OCI-LY7 (cell line): Measurements from ENCODE around the gene CYP2D6. TPM values are rescaled to one million over a fixed set of nuclear protein-coding genes. Genes with fewer than 3 reads are reported as not detected.

Source experiments
- BruUV-seq: library from RNA; stranded (reverse); fragments of 400-500 nt; replicated peaks from 2 replicates; lab custom pipeline; 2021; lab: Mats Ljungman, UMichigan
- CTCF ChIA-PET: fragments of 300-600 bp; sonication (Branson Sonifier 250); formaldehyde crosslinking; loops from one replicate; lab custom pipeline; 2022; ENCODE audit warnings: antibody characterized with exemption; ENCODE audit not compliant: unreplicated experiment; lab: Charles Lee
- POLR2A ChIA-PET: fragments of 300-600 bp; sonication (Branson Sonifier 250); formaldehyde crosslinking; loops from one replicate; lab custom pipeline; 2022; ENCODE audit warnings: antibody characterized with exemption; lab: Charles Lee
- DNase-seq: peaks from one replicate; pipeline ENCODE4 v3.0.0-alpha.2; 2015; ENCODE audit warnings: low spot score
- H2AFZ ChIP-seq: fragments of 200-600 bp; sonication (generic), shearing (Covaris generic); 2 replicates; pipeline ENCODE4 v1.6.1; 2014; ENCODE audit warnings: mild to moderate bottlenecking, antibody characterized with exemption, low read length, moderate library complexity
- H3K27ac ChIP-seq: fragments of 200-600 bp; sonication (generic); 2 replicates; pipeline ENCODE4 v1.5.1; 2014; ENCODE audit warnings: mixed run types, low read depth, mild to moderate bottlenecking, moderate library complexity, low read length, inconsistent platforms; ENCODE audit not compliant: poor library complexity, severe bottlenecking
- H3K36me3 ChIP-seq: fragments of 200-600 bp; sonication (generic); 2 replicates; pipeline ENCODE4 v1.6.1; 2014; ENCODE audit warnings: mild to moderate bottlenecking, antibody characterized with exemption, low read length, moderate library complexity, mixed read lengths; ENCODE audit not compliant: insufficient read depth
- H3K4me1 ChIP-seq: fragments of 200-600 bp; sonication (generic); 2 replicates; pipeline ENCODE4 v1.5.1; 2014; ENCODE audit warnings: mild to moderate bottlenecking, low read length; ENCODE audit not compliant: insufficient read depth, poor library complexity, severe bottlenecking
- H3K4me2 ChIP-seq: fragments of 200-600 bp; sonication (generic); 2 replicates; pipeline ENCODE4 v1.6.1; 2014; ENCODE audit warnings: mild to moderate bottlenecking, low read length
- H3K4me3 ChIP-seq: fragments of 200-600 bp; sonication (generic); 2 replicates; pipeline ENCODE4 v1.5.1; 2014; ENCODE audit warnings: mild to moderate bottlenecking, low read depth, low read length; ENCODE audit not compliant: poor library complexity, severe bottlenecking
- H3K79me2 ChIP-seq: fragments of 200-600 bp; sonication (generic); 2 replicates; pipeline ENCODE4 v1.6.1; 2016; ENCODE audit warnings: low read depth, mild to moderate bottlenecking, low read length, moderate library complexity, mixed read lengths; ENCODE audit not compliant: insufficient read depth
- H3K9me2 ChIP-seq: fragments of 200-600 bp; sonication (generic); 2 replicates; pipeline ENCODE4 v1.6.1; 2016; ENCODE audit warnings: mild to moderate bottlenecking, low read length, mixed read lengths; ENCODE audit not compliant: insufficient read depth
- H3K9me3 ChIP-seq: fragments of 200-600 bp; sonication (generic); 2 replicates; pipeline ENCODE4 v1.6.1; 2014; ENCODE audit warnings: mild to moderate bottlenecking, mixed run types, low read length, mixed read lengths
- H4K20me1 ChIP-seq: fragments of 200-600 bp; sonication (generic); 2 replicates; pipeline ENCODE4 v1.6.1; 2014; ENCODE audit warnings: mild to moderate bottlenecking, antibody characterized with exemption, low read length, moderate library complexity, mixed read lengths; ENCODE audit not compliant: insufficient read depth
- EZH2phosphoT487 ChIP-seq: fragments of 200-600 bp; sonication (generic); IDR thresholded peaks from 2 replicates; pipeline ENCODE4 v1.6.1; 2018; ENCODE audit warnings: low read depth, borderline replicate concordance, mild to moderate bottlenecking, mixed run types, antibody characterized with exemption, low read length, moderate library complexity, mixed read lengths
- intact Hi-C: fragments of 100-400 bp; cut with micrococcal nuclease; formaldehyde crosslinking; loops from one replicate; pipeline ENCODE4 v1.10.0; 2022; ENCODE audit not compliant: unreplicated experiment
- total RNA-seq, 2 experiments: library from RNA; depleted of rRNA in 1 of 2; stranded (reverse); fragments of >200 nt in 1 of 2; shearing (Covaris generic) in 1 of 2; gene quantifications; 2 replicates each; pipeline ENCODE4 v1.2.3, GENCODE V29; 2014 to 2022
- TF ChIP-seq, protein P1 (sequence below): fragments of 200-600 bp; sonication (generic); conservative IDR thresholded peaks from 2 replicates; pipeline ENCODE4 v1.5.1; 2014; ENCODE audit warnings: mild to moderate bottlenecking, antibody characterized with exemption, low read length, moderate library complexity, mixed read lengths

The CYP2D6 gene
- total RNA-seq, 2 experiments from 2014 or later = 3.0 to 4.1 TPM

DNA sequence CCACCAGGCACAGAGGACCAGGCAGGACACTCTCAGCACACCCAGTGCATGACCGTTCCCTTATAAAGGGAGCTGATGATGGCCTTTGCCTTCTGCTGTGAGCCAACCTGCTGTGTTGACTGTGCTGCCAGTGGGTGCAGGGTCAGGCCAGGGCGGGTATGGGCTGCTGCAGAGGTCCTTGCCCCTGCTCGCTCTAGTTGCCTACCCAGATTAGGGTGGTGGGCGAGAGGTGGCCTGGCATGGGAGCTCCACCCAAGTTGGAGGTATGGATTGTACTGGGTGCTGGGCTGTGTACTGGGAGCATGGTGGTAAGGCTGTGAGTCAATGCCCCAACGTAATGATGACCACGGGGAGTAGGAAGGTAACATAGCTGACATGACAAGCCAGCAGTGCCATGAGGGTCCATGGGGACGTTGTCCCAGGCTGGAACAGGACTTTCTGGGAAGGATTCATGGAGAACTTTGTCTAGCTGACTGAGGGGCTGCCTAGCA, 24.5 kb upstream of the CYP2D6 start:
- CTCF ChIA-PET = no interaction called here
- Histone ChIP-seq H3K4me3 (no peak overlapping the region), H3K4me2 (no peak overlapping the region), H3K9me3 (no peaks in the 10 kb centered on the region), H3K79me2 (no peaks in the 10 kb centered on the region), H2AFZ (no peak overlapping the region), H3K4me1 (no peaks in the 10 kb centered on the region), H3K36me3 (peaks cover 28% of the 10 kb centered on the region; the same call in 1 of the 2 replicates), H3K9me2 (no peaks in the 10 kb centered on the region), H3K27ac (no peak overlapping the region), H4K20me1 (no peaks in the 10 kb centered on the region)
- TF ChIP-seq, protein P1, sequence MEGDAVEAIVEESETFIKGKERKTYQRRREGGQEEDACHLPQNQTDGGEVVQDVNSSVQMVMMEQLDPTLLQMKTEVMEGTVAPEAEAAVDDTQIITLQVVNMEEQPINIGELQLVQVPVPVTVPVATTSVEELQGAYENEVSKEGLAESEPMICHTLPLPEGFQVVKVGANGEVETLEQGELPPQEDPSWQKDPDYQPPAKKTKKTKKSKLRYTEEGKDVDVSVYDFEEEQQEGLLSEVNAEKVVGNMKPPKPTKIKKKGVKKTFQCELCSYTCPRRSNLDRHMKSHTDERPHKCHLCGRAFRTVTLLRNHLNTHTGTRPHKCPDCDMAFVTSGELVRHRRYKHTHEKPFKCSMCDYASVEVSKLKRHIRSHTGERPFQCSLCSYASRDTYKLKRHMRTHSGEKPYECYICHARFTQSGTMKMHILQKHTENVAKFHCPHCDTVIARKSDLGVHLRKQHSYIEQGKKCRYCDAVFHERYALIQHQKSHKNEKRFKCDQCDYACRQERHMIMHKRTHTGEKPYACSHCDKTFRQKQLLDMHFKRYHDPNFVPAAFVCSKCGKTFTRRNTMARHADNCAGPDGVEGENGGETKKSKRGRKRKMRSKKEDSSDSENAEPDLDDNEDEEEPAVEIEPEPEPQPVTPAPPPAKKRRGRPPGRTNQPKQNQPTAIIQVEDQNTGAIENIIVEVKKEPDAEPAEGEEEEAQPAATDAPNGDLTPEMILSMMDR = no peak
- TF ChIP-seq EZH2phosphoT487 = no peak
- intact Hi-C loops = no loop called here
- DNase-seq = no peak
- BruUV-seq = no TSS peak
- POLR2A ChIA-PET = no interaction called here

DNA sequence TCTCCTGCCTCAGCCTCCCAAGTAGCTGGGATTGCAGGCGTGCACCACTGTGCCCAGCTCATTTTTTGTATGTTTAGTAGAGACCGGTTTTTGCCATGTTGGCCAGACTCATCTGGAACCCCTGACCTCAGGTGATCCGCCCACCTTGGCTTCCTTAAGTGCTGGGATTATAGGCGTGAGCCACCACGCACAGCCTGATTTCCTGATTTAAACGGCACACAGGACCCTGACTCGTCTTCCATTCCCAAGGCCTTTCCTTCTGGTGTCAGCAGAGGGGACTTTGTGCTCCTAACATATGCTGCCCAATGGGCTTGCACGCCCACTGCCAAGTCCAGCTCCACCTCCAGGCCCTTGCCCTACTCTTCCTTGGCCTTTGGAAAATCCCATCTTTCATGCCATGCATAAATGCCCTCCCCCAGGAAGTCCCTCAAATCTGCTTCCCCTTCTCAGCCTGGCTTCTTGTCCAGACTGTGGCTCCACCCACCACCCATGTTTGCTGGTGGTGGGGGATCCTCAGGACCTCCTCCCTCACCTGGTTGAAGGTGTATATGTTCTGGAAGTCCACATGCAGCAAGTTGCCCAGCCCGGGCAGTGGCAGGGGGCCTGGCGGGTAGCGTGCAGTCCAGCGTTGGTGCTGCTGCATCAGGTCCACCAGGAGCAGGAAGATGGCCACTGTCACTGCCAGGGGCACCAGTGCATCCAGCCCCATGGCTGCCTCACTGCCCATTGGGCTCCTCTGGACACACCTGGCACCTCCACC, 23.9 kb upstream of the CYP2D6 start:
- H3K4me3 ChIP-seq = no peak overlapping the region
- H3K79me2 ChIP-seq = no peaks in the 10 kb centered on the region
- no peak for DNase-seq
- no peak overlapping the region for H2AFZ ChIP-seq
- ChIA-PET POLR2A (no interaction called here), CTCF (no interaction called here)
- H3K4me1 ChIP-seq = no peaks in the 10 kb centered on the region
- no peak overlapping the region for H3K4me2 ChIP-seq
- no peaks in the 10 kb centered on the region for H4K20me1 ChIP-seq
- BruUV-seq = no TSS peak
- TF ChIP-seq EZH2phosphoT487 = no peak
- TF ChIP-seq, protein P1 = no peak
- peaks cover 28% of the 10 kb centered on the region; the same call in 1 of the 2 replicates for H3K36me3 ChIP-seq
- no peaks in the 10 kb centered on the region for H3K9me2 ChIP-seq
- no peak overlapping the region for H3K27ac ChIP-seq
- intact Hi-C loops = no loop called here
- H3K9me3 ChIP-seq = no peaks in the 10 kb centered on the region

DNA sequence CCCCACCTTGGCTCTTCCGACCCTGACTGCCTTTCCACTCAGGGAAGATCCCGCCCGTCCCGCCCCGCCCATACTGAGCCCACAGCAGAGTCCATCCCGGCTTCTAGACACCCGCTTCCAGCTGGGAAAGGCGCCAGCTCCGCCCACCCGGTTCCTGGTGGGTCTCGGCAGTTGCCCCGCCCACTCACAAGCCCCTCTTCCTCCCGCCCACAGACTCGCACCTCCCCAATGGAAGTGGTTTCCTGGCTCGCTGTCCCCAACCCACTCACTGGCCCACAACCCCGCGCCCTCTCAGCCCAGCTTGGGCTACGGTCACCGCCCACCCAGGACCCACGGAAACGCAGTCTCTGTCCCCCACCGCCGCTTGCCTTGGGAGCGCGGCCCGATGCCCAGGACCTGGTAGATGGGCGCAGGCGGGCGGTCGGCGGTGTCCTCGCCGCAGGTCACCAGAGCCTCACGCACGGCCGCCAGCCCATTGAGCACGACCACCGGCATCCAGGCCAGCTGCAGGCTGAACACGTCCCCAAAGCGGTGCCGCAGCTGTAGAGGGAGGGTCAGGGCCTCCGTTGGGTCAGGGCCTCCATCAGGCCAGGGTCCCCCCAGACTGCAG, 22.2 kb upstream of the CYP2D6 start:
- H3K4me3 ChIP-seq = no peak overlapping the region
- POLR2A ChIA-PET = no interaction called here
- H3K4me2 ChIP-seq = no peak overlapping the region
- H3K4me1 ChIP-seq = no peaks in the 10 kb centered on the region
- H3K36me3 ChIP-seq = peaks cover 26% of the 10 kb centered on the region; the same call in 1 of the 2 replicates
- intact Hi-C loops = no loop called here
- TF ChIP-seq, protein P1 = no peak
- TF ChIP-seq EZH2phosphoT487 = no peak
- H3K79me2 ChIP-seq = no peaks in the 10 kb centered on the region
- no peaks in the 10 kb centered on the region for H4K20me1 ChIP-seq
- no TSS peak for BruUV-seq
- no peaks in the 10 kb centered on the region for H3K9me2 ChIP-seq
- no peak overlapping the region for H3K27ac ChIP-seq
- H2AFZ ChIP-seq = no peak overlapping the region
- no peaks in the 10 kb centered on the region for H3K9me3 ChIP-seq
- DNase-seq = no peak
- CTCF ChIA-PET = no interaction called here
